Colonic mucosa (tissue), 4 donors: ENCODE data around the gene FGF2. TPM values are rescaled to one million over a fixed set of nuclear protein-coding genes. Genes with fewer than 3 reads are reported as not detected.
"Not testable (repeated sequence)": the region's sequence is repeated elsewhere in the genome, so short reads cannot be mapped to it uniquely, and the experiment has no call there.

Experiments
- DNase-seq: peaks from one replicate; pipeline ENCODE4 v3.0.0-alpha.2; 2020
- H3K27ac ChIP-seq: fragments of 200-600 bp; one replicate; pipeline ENCODE4 v1.8.0; 2021
- H3K27me3 ChIP-seq: fragments of 200-600 bp; one replicate; pipeline ENCODE4 v1.8.0; 2021
- H3K36me3 ChIP-seq: fragments of 200-600 bp; one replicate; pipeline ENCODE4 v1.8.0; 2021
- H3K4me1 ChIP-seq: fragments of 200-600 bp; one replicate; pipeline ENCODE4 v1.8.0; 2021; ENCODE audit warnings: mild to moderate bottlenecking
- H3K4me3 ChIP-seq: fragments of 200-600 bp; one replicate; pipeline ENCODE4 v1.8.0; 2021
- H3K9ac ChIP-seq, 2 donors: one replicate each; pipeline ENCODE4 v1.7.0; 2013; ENCODE audit warnings: control low read depth in 2 of 2, low read depth in 2 of 2, low read length in 2 of 2
- H3K9me3 ChIP-seq: fragments of 200-600 bp; one replicate; pipeline ENCODE4 v1.8.0; 2021
- CTCF ChIP-seq: fragments of 200-600 bp; IDR thresholded peaks from one replicate; pipeline ENCODE4 v1.8.0; 2022; ENCODE audit warnings: antibody characterized with exemption, mild to moderate bottlenecking
- intact Hi-C: fragments of 100-400 bp; cut with DNase I; formaldehyde crosslinking; loops from one replicate; pipeline ENCODE4 v1.14.1; 2022
- total RNA-seq, 2 donors: library from RNA; stranded (reverse); fragmentation: NEBNext Ultra II Directional in 1 of 2; extraction: Animal tissue kit (Norgen Biotek cat#: 25700) in 1 of 2; gene quantifications; one replicate each; pipeline ENCODE4 v1.2.1, GENCODE V29; 2021
- donor health status: healthy.
- donor health status: DM: no; HTN: no; CAD: no.
- donor health status: DM: no; HTN: no; CAD: no.

FGF2 gene
- total RNA-seq, 2 donors from 2014 or later: 0.94 to 5.0 TPM

- no peak overlapping the region for H3K27ac ChIP-seq
- no peak for TF ChIP-seq CTCF
- no peak for DNase-seq
- no peak overlapping the region for H3K4me3 ChIP-seq
- H3K4me1 ChIP-seq: no peaks in the 10 kb centered on the region
- no peaks in the 10 kb centered on the region for H3K36me3 ChIP-seq
- intact Hi-C loops: no loop called here
- H3K9me3 ChIP-seq: no peaks in the 10 kb centered on the region
- no peak overlapping the region for H3K9ac ChIP-seq
- H3K27me3 ChIP-seq: no peaks in the 10 kb centered on the region
These were observed 15.8 kb downstream of the FGF2 start for GRCh38 chr4:122842392-122842791.

- no peak for TF ChIP-seq CTCF
- Histone ChIP-seq H3K4me3 (no peak overlapping the region), H3K4me1 (no peaks in the 10 kb centered on the region), H3K9me3 (no peaks in the 10 kb centered on the region), H3K9ac (no peak overlapping the region), H3K36me3 (no peaks in the 10 kb centered on the region), H3K27me3 (no peaks in the 10 kb centered on the region), H3K27ac (no peak overlapping the region)
- DNase-seq: no peak
- intact Hi-C loops: no loop called here
These were observed 16.4 kb downstream of the FGF2 start for GRCh38 chr4:122842984-122843531.

GRCh38 chr4:122844391-122844790 is 17.8 kb downstream of the FGF2 start:
- DNase-seq, H3K9me3 ChIP-seq, H3K9ac ChIP-seq, H3K36me3 ChIP-seq, H3K4me1 ChIP-seq, H3K27me3 ChIP-seq, H3K4me3 ChIP-seq, intact Hi-C loops, H3K27ac ChIP-seq: not testable (repeated sequence)

GRCh38 chr4:122845066-122845465 is 18.4 kb downstream of the FGF2 start:
- Histone ChIP-seq H3K9me3 (no peaks in the 10 kb centered on the region), H3K36me3 (no peaks in the 10 kb centered on the region), H3K4me1 (no peaks in the 10 kb centered on the region), H3K4me3 (no peak overlapping the region), H3K27ac (no peak overlapping the region), H3K9ac (no peak overlapping the region), H3K27me3 (no peaks in the 10 kb centered on the region)
- no peak for TF ChIP-seq CTCF
- DNase-seq: no peak
- intact Hi-C loops: no loop called here

GRCh38 chr4:122845760-122846159 is 19.1 kb downstream of the FGF2 start:
- H3K4me1 ChIP-seq: no peaks in the 10 kb centered on the region
- no peak for DNase-seq

More at GRCh38 chr4:122845760-122846159, 19.1 kb downstream of the FGF2 start:
- Histone ChIP-seq H3K36me3 (no peaks in the 10 kb centered on the region), H3K9me3 (no peaks in the 10 kb centered on the region), H3K27ac (no peak overlapping the region), H3K4me3 (no peak overlapping the region), H3K9ac (no peak overlapping the region), H3K27me3 (no peaks in the 10 kb centered on the region)
- intact Hi-C loops: no loop called here
- no peak for TF ChIP-seq CTCF
